Measurements from ENCODE around the gene GCDH. TPM values are rescaled to one million over a fixed set of nuclear protein-coding genes. Genes with fewer than 3 reads are reported as not detected.
A peak's percentile ranks its signal among the peaks of the same experiment; 100 is the strongest.

GCDH gene
- total RNA-seq, 1 donor from 2014 or later = 39.5 TPM

DNA sequence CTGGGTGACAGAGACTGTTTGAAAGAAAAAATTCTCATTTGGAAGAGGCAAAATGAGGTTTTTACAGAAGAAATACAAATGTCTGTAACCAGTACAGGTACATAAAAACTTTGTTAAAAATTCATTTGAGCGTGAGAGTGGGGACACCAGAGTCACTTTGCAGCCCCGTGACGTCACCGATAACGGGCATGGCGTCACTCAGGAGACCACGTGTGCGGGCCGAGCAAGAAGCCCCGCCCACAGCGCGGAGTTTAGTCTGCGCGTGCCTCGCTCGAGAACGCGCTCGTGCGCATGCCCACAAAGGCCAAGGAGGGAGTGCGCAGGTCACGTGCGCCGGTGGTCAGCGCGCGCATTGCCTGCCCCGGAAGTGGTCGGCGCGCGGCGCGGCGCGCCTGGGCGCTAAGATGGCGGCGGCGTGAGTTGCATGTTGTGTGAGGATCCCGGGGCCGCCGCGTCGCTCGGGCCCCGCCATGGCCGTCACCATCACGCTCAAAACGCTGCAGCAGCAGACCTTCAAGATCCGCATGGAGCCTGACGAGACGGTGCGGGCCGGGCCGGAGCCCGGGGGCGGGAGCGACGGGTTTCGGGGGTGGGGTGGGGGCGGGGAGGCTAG, 54.6 kb downstream of the GCDH start, which contains the start of gene RAD23A:
RAD23A (plus strand) TSS at position 384 of the 613 bp plus-strand sequence; CDS start at position 471, 87 bp downstream.
- H3K79me2 ChIP-seq (ENCODE audit: low read depth) = peaks cover 37% of the 10 kb centered on the region
- no peak within 1 kb of the TSS for H2AFZ ChIP-seq (replicated peaks)
- no peaks in the 10 kb centered on the region for H3K27me3 ChIP-seq
- no peaks in the 10 kb centered on the region for H3K9me3 ChIP-seq (ENCODE audit: low read depth)
- TF ChIP-seq, protein P1, sequence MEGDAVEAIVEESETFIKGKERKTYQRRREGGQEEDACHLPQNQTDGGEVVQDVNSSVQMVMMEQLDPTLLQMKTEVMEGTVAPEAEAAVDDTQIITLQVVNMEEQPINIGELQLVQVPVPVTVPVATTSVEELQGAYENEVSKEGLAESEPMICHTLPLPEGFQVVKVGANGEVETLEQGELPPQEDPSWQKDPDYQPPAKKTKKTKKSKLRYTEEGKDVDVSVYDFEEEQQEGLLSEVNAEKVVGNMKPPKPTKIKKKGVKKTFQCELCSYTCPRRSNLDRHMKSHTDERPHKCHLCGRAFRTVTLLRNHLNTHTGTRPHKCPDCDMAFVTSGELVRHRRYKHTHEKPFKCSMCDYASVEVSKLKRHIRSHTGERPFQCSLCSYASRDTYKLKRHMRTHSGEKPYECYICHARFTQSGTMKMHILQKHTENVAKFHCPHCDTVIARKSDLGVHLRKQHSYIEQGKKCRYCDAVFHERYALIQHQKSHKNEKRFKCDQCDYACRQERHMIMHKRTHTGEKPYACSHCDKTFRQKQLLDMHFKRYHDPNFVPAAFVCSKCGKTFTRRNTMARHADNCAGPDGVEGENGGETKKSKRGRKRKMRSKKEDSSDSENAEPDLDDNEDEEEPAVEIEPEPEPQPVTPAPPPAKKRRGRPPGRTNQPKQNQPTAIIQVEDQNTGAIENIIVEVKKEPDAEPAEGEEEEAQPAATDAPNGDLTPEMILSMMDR (IDR thresholded peaks at IDR 0.05) = no peak
- TF ChIP-seq EZH2phosphoT487 (IDR thresholded peaks at IDR 0.05) (no peak), EZH2 (IDR thresholded peaks at IDR 0.05) (no peak)
- H3K27ac ChIP-seq = peak within 1 kb of the TSS; percentile 99
- H3K4me1 ChIP-seq = peaks cover 4% of the 10 kb centered on the region
- Mint-ChIP-seq H3K27me3 (ENCODE audit: insufficient read depth, low read depth) (peaks cover 25% of the 10 kb centered on the region), H3K4me1 (peaks cover 22% of the 10 kb centered on the region), H3K36me3 (peaks cover 38% of the 10 kb centered on the region), H3K9me3 (no peaks in the 10 kb centered on the region), H3K4me3 (peak within 1 kb of the TSS; percentile 94), H3K27ac (peak within 1 kb of the TSS; percentile 79)
- H3K36me3 ChIP-seq = peaks cover 2% of the 10 kb centered on the region
- peaks cover 17% of the 10 kb centered on the region for H4K20me1 ChIP-seq (ENCODE audit: low read depth)
- H3K4me2 ChIP-seq = peak within 1 kb of the TSS; percentile 92
- peak; percentile 100 for DNase-seq (ENCODE audit: low spot score)
- peak within 1 kb of the TSS; percentile 91 for H3K9ac ChIP-seq
- H3F3A ChIP-seq (ENCODE audit: low read depth) = peaks cover 63% of the 10 kb centered on the region
- H3K4me3 ChIP-seq = peak within 1 kb of the TSS; percentile 85

DNA sequence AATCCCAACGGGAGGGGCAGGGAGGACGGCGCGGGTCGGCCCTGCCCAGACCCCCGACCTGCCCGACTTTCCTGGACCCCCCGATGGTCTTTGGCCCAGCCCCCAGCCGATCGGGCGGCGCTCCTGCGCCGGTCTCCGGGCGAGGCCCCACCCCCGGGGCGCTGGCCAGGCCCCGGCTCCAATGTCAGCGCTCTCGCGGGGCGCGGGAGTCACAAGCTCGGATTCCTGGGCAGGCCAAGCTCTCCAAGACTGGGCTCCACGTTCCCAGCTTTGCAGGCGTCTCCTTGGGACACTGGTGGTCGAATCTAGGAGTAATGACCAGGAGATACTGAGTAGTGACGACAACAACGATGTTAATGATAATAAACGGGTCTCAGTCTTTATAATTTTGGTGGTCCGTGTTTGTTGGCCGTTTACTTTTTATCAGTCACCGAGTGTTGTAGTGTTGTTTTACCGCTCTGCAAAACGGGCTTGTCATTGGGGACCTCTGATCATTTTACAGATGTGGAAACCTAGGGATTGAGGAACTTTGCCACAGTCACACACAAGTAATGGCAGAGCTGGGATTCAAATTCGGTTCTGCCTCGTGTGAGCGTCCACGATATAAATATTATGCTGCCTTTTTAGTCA, 55.2 kb downstream of the GCDH start:
- H3K27ac Mint-ChIP-seq = peak overlapping the region; percentile 50
- H3K4me3 ChIP-seq = peak overlapping the region; percentile 85
- H3K36me3 ChIP-seq = no peaks in the 10 kb centered on the region
- H3F3A ChIP-seq (ENCODE audit: low read depth) = peaks cover 61% of the 10 kb centered on the region
- H3K4me3 Mint-ChIP-seq = peak overlapping the region; percentile 94
- peak overlapping the region; percentile 99 for H3K27ac ChIP-seq
- peaks cover 4% of the 10 kb centered on the region for H3K4me1 ChIP-seq
- peaks cover 31% of the 10 kb centered on the region for H3K79me2 ChIP-seq (ENCODE audit: low read depth)
- TF ChIP-seq EZH2 (IDR thresholded peaks at IDR 0.05) = no peak
- peak; percentile 94 for DNase-seq (ENCODE audit: low spot score)
- H3K27me3 Mint-ChIP-seq (ENCODE audit: insufficient read depth, low read depth) = peaks cover 23% of the 10 kb centered on the region
- no peaks in the 10 kb centered on the region for H3K9me3 ChIP-seq (ENCODE audit: low read depth)
- no peak overlapping the region for H2AFZ ChIP-seq (replicated peaks)
- H3K4me2 ChIP-seq = peak overlapping the region; percentile 92
- peak overlapping the region; percentile 91 for H3K9ac ChIP-seq
- H4K20me1 ChIP-seq (ENCODE audit: low read depth) = peaks cover 15% of the 10 kb centered on the region
- peaks cover 18% of the 10 kb centered on the region for H3K4me1 Mint-ChIP-seq
- H3K27me3 ChIP-seq = no peaks in the 10 kb centered on the region
- peaks cover 34% of the 10 kb centered on the region for H3K36me3 Mint-ChIP-seq
- no peaks in the 10 kb centered on the region for H3K9me3 Mint-ChIP-seq

DNA sequence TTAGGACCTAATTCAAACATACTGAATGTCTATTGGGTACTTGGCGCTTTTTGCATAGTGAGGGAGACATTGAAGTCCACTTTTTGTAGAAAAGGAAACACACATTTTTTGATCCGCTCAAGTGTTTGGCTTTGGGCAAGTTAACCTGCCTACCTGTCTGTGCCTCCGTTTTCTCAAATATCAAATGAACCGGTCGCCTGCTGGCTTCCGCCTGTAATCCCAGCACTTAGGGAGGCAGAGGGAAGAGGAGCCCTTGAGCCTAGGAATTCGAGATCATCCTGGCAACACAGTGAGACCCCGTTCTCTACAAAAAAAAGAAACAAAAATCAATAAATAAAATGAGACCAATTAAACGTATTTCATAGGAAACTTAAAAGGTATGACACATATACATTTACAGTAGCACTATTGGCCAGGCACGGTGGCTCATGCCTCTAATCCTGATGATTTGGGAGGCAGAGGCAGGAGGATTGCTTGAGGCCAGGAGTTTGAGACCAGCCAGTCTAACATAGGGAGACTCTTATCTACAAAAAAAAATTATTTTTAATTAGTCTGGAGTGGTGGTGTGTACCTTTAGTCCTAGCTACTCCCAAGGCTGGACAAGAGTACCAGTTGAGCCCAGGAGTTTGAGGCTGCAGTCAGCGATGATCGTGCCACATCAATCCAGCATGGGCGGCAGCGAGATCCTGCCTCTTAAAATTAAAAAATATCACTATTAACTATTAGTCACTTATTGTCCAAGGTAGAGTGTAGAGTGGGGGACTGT, 56.0 kb downstream of the GCDH start:
- H3K27ac ChIP-seq = peak overlapping the region; percentile 99
- H3K9me3 Mint-ChIP-seq = no peaks in the 10 kb centered on the region
- H3K36me3 Mint-ChIP-seq = peaks cover 38% of the 10 kb centered on the region
- H3K27me3 Mint-ChIP-seq (ENCODE audit: insufficient read depth, low read depth) = peaks cover 23% of the 10 kb centered on the region
- peak overlapping the region; percentile 50 for H3K27ac Mint-ChIP-seq
- no peaks in the 10 kb centered on the region for H3K36me3 ChIP-seq
- peak overlapping the region; percentile 92 for H3K4me2 ChIP-seq
- DNase-seq (ENCODE audit: low spot score) = no peak
- no peaks in the 10 kb centered on the region for H3K9me3 ChIP-seq (ENCODE audit: low read depth)
- H4K20me1 ChIP-seq (ENCODE audit: low read depth) = peaks cover 15% of the 10 kb centered on the region
- H3K79me2 ChIP-seq (ENCODE audit: low read depth) = peaks cover 23% of the 10 kb centered on the region
- H3K4me1 ChIP-seq = peaks cover 4% of the 10 kb centered on the region
- peaks cover 18% of the 10 kb centered on the region for H3K4me1 Mint-ChIP-seq
- TF ChIP-seq EZH2phosphoT487 (IDR thresholded peaks at IDR 0.05) (no peak), EZH2 (IDR thresholded peaks at IDR 0.05) (no peak)
- TF ChIP-seq, protein P1 (IDR thresholded peaks at IDR 0.05) = no peak
- peak overlapping the region; percentile 91 for H3K9ac ChIP-seq
- peaks cover 58% of the 10 kb centered on the region for H3F3A ChIP-seq (ENCODE audit: low read depth)
- H3K27me3 ChIP-seq = no peaks in the 10 kb centered on the region
- H2AFZ ChIP-seq (replicated peaks) = no peak overlapping the region
- peak overlapping the region; percentile 94 for H3K4me3 Mint-ChIP-seq
- H3K4me3 ChIP-seq = peak overlapping the region; percentile 85
